ENCODE results near the gene CDK16. TPM values are rescaled to one million over a fixed set of nuclear protein-coding genes. Genes with fewer than 3 reads are reported as not detected.
A peak's percentile ranks its signal among the peaks of the same experiment; 100 is the strongest.

Gene CDK16
- total RNA-seq, 1 donor from 2014 or later, result 54.8 TPM

DNA sequence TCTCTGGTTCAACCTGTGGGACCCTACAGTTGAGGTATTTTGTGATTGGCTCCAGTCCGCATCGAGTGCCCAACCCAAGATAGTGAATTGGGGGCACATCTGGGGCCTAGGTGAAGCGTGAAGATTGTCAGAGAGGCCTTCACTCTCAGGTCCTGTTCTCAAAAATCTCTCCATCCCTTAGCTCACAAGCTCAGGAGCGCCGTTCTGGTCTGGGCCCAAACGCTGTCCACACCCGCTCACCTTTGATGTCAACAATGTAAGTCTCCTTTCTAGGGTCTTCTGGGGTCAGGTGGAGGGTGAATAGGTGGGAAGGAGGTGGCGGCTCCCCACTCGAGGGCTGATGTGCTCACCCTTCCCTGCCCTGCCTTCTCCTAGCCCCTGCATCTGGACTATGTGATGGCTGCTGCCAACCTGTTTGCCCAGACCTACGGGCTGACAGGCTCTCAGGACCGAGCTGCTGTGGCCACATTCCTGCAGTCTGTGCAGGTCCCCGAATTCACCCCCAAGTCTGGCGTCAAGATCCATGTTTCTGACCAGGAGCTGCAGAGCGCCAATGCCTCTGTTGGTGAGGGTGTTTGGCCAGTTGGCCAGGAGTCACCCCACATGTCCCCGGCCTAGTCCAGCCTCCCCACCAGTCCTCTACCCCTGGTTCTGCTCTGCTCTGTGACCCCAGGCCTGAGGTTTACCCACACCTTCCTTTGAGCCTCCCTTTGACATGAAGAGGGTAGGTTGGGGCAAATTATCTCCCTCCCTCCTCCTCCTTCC, 7.6 kb upstream of the CDK16 start:
- H3K36me3 ChIP-seq (ENCODE audit: control insufficient read depth, insufficient read depth, low read length), result peaks cover 24% of the 10 kb centered on the region
- peak; percentile 36 for FAIRE-seq
- H3K27me3 ChIP-seq (ENCODE audit: control insufficient read depth, insufficient read depth, low read length), result no peaks in the 10 kb centered on the region
- no peak for DNase-seq (ENCODE audit: low read depth)
- H3K4me3 ChIP-seq (ENCODE audit: low read depth, low read length), result no peak overlapping the region
- TF ChIP-seq, protein P1, sequence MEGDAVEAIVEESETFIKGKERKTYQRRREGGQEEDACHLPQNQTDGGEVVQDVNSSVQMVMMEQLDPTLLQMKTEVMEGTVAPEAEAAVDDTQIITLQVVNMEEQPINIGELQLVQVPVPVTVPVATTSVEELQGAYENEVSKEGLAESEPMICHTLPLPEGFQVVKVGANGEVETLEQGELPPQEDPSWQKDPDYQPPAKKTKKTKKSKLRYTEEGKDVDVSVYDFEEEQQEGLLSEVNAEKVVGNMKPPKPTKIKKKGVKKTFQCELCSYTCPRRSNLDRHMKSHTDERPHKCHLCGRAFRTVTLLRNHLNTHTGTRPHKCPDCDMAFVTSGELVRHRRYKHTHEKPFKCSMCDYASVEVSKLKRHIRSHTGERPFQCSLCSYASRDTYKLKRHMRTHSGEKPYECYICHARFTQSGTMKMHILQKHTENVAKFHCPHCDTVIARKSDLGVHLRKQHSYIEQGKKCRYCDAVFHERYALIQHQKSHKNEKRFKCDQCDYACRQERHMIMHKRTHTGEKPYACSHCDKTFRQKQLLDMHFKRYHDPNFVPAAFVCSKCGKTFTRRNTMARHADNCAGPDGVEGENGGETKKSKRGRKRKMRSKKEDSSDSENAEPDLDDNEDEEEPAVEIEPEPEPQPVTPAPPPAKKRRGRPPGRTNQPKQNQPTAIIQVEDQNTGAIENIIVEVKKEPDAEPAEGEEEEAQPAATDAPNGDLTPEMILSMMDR (IDR thresholded peaks at IDR 0.05; ENCODE audit: insufficient read depth, low read length, severe bottlenecking), result no peak

DNA sequence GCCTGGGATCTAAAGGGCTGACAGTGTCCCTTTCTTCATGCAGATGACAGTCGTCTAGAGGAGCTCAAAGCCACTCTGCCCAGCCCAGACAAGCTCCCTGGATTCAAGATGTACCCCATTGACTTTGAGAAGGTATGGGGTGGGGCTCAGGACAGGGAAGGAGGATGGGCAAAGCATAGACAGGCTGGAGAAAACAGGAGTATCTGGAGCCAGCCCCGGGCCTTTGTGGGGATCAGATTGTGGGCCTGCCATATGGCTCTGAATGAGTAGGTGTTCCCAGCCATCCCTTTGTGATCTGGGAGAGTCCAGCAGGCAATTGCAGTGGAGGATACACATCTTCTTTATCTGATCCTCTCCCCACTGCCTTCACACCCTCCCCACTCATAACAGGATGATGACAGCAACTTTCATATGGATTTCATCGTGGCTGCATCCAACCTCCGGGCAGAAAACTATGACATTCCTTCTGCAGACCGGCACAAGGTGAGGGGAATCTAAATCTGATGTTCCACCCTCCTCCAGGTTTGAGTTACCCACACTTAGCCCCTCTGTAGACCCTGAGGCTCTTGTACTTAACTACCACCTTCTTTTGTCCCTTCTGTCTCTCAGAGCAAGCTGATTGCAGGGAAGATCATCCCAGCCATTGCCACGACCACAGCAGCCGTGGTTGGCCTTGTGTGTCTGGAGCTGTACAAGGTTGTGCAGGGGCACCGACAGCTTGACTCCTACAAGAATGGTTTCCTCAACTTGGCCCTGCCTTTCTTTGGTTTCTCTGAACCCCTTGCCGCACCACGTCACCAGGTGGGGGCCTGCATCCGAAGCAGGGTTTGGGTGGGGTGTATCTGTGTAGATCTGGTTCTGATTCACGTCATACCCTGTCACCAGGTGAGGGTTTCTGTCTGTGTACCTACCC, 5.8 kb upstream of the CDK16 start:
- DNase-seq (ENCODE audit: low read depth) (no peak), FAIRE-seq (no peak)
- no peak overlapping the region for H3K4me3 ChIP-seq (ENCODE audit: low read depth, low read length)
- H3K27me3 ChIP-seq (ENCODE audit: control insufficient read depth, insufficient read depth, low read length), result no peaks in the 10 kb centered on the region
- peaks cover 18% of the 10 kb centered on the region for H3K36me3 ChIP-seq (ENCODE audit: control insufficient read depth, insufficient read depth, low read length)
- TF ChIP-seq, protein P1 (IDR thresholded peaks at IDR 0.05; ENCODE audit: insufficient read depth, low read length, severe bottlenecking), result no peak

DNA sequence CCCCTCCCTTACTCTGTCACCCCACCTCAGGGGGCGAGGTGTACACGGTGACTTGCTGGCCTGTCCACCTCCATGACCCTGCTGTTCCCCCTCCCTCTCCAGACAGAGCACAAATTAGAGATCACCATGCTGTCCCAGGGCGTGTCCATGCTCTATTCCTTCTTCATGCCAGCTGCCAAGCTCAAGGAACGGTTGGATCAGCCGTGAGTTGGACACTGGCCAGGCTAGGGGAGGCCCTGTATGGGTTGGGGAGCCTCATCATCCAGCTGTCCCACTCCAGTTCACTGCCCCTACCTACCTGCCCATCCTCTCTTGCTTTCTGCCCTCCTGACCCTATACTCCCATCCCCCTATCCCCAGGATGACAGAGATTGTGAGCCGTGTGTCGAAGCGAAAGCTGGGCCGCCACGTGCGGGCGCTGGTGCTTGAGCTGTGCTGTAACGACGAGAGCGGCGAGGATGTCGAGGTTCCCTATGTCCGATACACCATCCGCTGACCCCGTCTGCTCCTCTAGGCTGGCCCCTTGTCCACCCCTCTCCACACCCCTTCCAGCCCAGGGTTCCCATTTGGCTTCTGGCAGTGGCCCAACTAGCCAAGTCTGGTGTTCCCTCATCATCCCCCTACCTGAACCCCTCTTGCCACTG, 3.9 kb upstream of the CDK16 start:
- H3K4me3 ChIP-seq (ENCODE audit: low read depth, low read length), result no peak overlapping the region
- FAIRE-seq (no peak), DNase-seq (ENCODE audit: low read depth) (no peak)
- H3K36me3 ChIP-seq (ENCODE audit: control insufficient read depth, insufficient read depth, low read length), result peaks cover 12% of the 10 kb centered on the region
- no peaks in the 10 kb centered on the region for H3K27me3 ChIP-seq (ENCODE audit: control insufficient read depth, insufficient read depth, low read length)
- TF ChIP-seq, protein P1 (IDR thresholded peaks at IDR 0.05; ENCODE audit: insufficient read depth, low read length, severe bottlenecking), result no peak

DNA sequence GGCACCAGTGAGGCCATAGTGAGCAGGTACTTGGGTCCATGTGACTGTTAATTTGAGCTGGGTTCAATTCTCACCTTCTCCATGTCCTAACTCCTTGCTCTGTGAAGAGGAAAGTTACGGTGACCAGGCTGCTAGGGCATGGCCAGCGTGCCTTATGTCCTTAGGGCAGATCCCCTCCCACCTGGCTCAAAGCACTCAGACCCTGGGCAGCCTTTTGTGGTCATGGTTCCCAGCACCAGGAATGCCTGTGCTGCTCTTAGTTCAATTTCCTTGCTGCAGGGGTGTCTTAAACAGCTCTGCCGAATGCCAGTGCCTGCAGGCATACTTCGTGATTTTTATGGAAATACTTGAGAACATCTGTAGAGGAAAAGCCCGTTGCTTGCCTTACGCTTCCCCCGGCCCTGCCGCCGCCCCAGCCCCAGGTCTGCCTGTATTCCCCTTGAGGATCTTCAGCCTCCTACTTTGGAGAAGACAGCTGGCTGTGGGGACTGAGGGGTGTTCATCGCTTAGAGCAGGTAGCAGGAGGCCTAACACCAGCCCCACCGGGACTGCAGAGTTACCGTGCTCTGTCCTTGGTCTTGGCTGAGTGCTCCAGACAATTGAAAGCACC, 3.1 kb upstream of the CDK16 start:
- FAIRE-seq (no peak), DNase-seq (ENCODE audit: low read depth) (no peak)
- Histone ChIP-seq H3K36me3 (ENCODE audit: control insufficient read depth, insufficient read depth, low read length) (peaks cover 9% of the 10 kb centered on the region), H3K4me3 (ENCODE audit: low read depth, low read length) (no peak overlapping the region), H3K27me3 (ENCODE audit: control insufficient read depth, insufficient read depth, low read length) (no peaks in the 10 kb centered on the region)
- TF ChIP-seq, protein P1 (IDR thresholded peaks at IDR 0.05; ENCODE audit: insufficient read depth, low read length, severe bottlenecking), result no peak

DNA sequence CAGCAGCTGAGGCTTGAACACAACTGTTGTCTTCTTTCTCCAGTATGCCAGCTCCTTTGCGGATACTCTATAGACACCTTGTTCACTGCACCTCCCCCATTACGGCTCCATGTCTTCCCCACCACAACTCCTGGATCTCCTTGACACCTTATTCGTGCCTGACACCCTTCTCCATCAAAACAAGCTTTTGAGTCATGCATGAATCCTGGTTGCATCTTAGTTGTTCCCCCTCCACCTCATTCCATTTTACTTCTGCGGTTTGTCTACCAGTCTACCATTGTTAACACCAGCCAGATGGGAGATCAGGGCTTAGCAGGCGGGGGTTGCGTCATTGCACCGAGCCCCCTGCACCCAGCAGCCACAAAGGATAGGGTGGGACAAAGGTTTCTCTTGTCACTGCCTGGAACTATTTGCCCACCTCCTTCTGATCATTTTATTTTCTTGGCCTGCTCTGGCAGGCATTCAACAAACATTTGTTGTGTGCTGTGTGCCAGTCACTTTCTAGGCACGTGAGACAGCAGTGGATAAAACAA, 2.0 kb upstream of the CDK16 start:
- Histone ChIP-seq H3K4me3 (ENCODE audit: low read depth, low read length) (no peak overlapping the region), H3K36me3 (ENCODE audit: control insufficient read depth, insufficient read depth, low read length) (peaks cover 8% of the 10 kb centered on the region), H3K27me3 (ENCODE audit: control insufficient read depth, insufficient read depth, low read length) (no peaks in the 10 kb centered on the region)
- DNase-seq (ENCODE audit: low read depth) (no peak), FAIRE-seq (peak; percentile 94)
- TF ChIP-seq, protein P1 (IDR thresholded peaks at IDR 0.05; ENCODE audit: insufficient read depth, low read length, severe bottlenecking), result no peak

Data from bronchial epithelial cell (primary cell).